GM18511 (cell line): Measurements from ENCODE around the gene HBA2.
"Not testable (repeated sequence)": the region's sequence is repeated elsewhere in the genome, so short reads cannot be mapped to it uniquely, and the experiment has no call there.

Source experiments
- ATAC-seq: cut with Tn5 transposase; IDR thresholded peaks from one replicate; pipeline ENCODE4 v1.9.1; 2021; ENCODE audit warnings: mild to moderate bottlenecking, moderate library complexity; ENCODE audit not compliant: unreplicated experiment

Gene HBA2

GRCh38 chr16:172374-172941 lies at the start of gene HBA2:
Gene HBA2, plus strand, starts transcription at chr16:172876. Its CDS starts 37 bp downstream, at chr16:172913.
- not testable (repeated sequence) for ATAC-seq

GRCh38 chr16:123558-124350 lies 48.9 kb upstream of the HBA2 start:
- not testable (repeated sequence) for ATAC-seq

- ATAC-seq = no peak
Observed at GRCh38 chr16:125011-125410, 47.7 kb upstream of the HBA2 start.

- ATAC-seq = no peak
Observed at GRCh38 chr16:129075-129474, 43.6 kb upstream of the HBA2 start.

GRCh38 chr16:130533-131173 lies 42.0 kb upstream of the HBA2 start:
- no peak for ATAC-seq

- no peak for ATAC-seq
Observed at GRCh38 chr16:132120-132519, 40.6 kb upstream of the HBA2 start.

- ATAC-seq = no peak
Observed at GRCh38 chr16:133716-134115, 39.0 kb upstream of the HBA2 start.

- ATAC-seq = no peak
Observed at GRCh38 chr16:138049-138417, 34.6 kb upstream of the HBA2 start.

GRCh38 chr16:140175-140857 lies 32.4 kb upstream of the HBA2 start:
- no peak for ATAC-seq

GRCh38 chr16:142405-142967 lies 30.2 kb upstream of the HBA2 start:
- no peak for ATAC-seq

- no peak for ATAC-seq
Observed at GRCh38 chr16:143047-143446, 29.6 kb upstream of the HBA2 start.

- ATAC-seq = no peak
Observed at GRCh38 chr16:143456-143855, 29.2 kb upstream of the HBA2 start.

GRCh38 chr16:144797-145252 lies 27.9 kb upstream of the HBA2 start:
- no peak for ATAC-seq

- no peak for ATAC-seq
Observed at GRCh38 chr16:146646-147045, 26.0 kb upstream of the HBA2 start.

GRCh38 chr16:149024-149660 lies 23.5 kb upstream of the HBA2 start:
- ATAC-seq = no peak

GRCh38 chr16:152141-153128 lies 20.2 kb upstream of the HBA2 start, which contains the start of gene HBZ:
Gene HBZ, plus strand, starts transcription at chr16:152644. Its CDS starts 266 bp downstream, at chr16:152910.
- no peak for ATAC-seq

GRCh38 chr16:153129-153521 lies 19.6 kb upstream of the HBA2 start:
- not testable (repeated sequence) for ATAC-seq

GRCh38 chr16:153550-154216 lies 19.0 kb upstream of the HBA2 start:
- not testable (repeated sequence) for ATAC-seq
